Caki2 (cell line): Measurements from ENCODE around the gene TSPOAP1. TPM values are rescaled to one million over a fixed set of nuclear protein-coding genes. Genes with fewer than 3 reads are reported as not detected.

Experiments used
- DNase-seq: peaks from one replicate; pipeline ENCODE4 v3.0.0-alpha.2; 2015; ENCODE audit warnings: low read depth
- in situ Hi-C: cut with HindIII; loops from 2 replicates; pipeline ENCODE4 v1.10.0; 2016; ENCODE audit warnings: low sequenced_read_pairs, low pct_unique_long_range_greater_than_20kb, mixed read lengths
- total RNA-seq: library from RNA; depleted of rRNA; stranded (reverse); fragments of >200 nt; shearing (Covaris generic); gene quantifications from 2 replicates; pipeline ENCODE4 v1.2.3, GENCODE V29; 2014; ENCODE audit warnings: low replicate concordance

TSPOAP1 gene
- total RNA-seq, 1 experiment from 2014 or later = not detected

DNA sequence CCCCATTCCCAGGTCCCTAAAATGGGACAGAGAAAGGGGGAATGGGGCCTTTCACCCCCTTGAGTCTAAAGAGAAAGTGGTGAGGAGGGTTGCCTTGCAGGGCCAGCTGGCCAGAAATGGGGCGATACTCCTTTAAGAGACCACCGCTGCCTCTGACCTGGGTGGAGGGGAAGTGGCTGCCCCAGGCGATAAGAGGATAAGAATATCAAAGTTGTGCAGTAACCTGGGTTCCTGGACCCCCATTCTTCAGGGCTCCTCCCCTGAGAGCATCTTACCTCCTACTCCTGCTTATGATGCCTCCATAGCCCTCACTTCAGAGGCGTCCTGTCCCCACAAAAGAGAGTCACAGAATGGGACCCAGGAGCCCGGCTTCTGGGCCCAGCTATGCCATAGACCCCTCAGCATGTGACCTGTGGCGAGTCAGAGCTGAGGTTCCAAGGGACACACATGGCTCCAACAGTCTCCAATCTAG, 5.2 kb upstream of the TSPOAP1 start:
- in situ Hi-C loops = no loop called here
- no peak for DNase-seq

DNA sequence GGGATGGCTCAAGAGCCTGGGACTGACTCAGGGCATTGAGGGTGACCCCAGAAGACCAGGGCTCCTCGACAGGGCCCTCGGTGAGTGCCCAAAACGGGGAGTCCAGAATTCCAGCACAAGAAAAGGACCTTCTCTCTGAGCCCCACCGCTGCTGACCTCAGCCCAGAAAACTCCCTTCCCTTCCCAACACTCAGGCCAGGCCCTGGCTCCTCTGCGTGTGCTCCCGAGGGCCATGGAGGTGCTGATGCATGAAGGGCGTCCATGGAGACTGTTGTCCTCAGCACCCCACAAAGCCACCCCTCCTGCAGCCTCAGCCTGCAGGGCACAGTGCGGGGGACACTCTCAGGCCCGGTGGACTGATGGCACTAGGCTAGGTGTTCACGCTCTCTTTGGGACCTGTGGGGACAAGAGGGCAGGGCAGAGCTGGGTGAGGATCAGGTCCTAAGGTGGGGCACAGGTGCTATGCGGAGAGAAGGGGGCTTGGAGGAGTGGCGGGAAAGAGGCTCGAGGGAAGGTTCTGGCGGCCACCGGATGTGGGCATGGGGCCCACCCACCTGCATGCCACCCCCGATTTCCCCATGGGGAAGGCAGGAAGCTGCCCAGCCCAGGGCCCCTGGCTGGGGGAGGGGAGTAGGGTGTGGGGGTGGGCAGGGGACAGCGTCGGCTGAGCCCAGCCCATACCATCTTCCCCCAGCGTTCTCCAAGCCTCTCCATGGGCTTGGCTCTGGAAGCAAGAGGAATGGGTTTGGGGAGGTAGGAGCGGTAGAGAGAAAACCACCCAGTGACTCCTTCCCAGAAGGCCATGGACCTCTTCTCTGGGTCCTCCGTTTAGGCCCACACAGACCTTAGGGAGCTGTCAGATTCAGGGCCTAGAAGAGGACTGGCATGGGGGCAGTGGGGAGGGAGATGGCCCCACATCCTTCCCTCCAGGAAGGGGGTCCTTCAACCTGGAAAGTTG, 4.5 kb upstream of the TSPOAP1 start:
- no peak for DNase-seq
- in situ Hi-C loops = no loop called here

DNA sequence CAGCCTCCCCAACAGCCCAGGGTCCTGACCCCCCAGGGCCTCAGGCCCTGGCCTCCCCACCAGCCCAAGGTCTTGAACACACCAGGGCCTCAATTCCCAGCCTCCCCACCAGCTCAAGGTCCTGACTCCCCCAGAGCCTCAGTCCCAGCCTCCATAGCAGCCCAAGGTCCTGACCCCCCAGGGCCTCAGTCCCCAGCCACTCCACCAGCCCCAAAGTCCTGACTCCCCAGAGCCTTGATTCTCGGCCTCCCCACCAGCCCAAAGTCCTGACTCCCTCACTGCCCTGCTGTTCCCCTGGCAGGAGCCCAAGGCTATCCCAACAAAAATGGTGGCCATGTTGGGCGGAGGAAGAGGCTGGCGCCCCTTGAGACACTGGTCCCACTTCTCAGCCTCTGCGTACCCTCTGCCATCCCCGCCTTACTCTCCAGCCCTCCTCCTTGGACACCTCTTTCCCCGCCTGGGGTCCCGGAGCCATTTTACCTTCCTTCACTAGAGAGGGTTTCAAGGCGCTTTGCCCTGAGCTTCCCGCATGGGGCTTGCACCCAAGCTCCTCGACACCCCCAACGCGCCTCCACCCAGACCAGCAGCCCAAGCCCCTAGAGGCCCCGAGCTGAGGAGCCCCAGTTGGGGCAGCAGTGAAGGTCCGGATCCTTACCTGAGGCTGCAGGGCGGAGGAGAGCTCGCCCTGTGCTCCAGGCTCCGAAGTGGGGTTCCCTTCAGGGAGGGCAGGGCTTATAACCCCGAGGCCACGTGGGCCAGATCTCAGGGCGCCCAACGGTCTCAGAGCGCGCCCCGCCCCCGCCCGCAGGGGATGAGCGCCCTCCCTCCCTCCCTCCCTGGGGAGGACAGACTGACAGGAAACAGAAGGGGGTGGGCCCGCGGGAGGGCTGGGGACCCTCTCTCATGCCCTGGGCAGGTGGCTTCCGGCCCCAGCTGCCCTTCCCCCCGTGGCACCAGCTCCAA, 3.5 kb upstream of the TSPOAP1 start:
- in situ Hi-C loops = no loop called here

DNA sequence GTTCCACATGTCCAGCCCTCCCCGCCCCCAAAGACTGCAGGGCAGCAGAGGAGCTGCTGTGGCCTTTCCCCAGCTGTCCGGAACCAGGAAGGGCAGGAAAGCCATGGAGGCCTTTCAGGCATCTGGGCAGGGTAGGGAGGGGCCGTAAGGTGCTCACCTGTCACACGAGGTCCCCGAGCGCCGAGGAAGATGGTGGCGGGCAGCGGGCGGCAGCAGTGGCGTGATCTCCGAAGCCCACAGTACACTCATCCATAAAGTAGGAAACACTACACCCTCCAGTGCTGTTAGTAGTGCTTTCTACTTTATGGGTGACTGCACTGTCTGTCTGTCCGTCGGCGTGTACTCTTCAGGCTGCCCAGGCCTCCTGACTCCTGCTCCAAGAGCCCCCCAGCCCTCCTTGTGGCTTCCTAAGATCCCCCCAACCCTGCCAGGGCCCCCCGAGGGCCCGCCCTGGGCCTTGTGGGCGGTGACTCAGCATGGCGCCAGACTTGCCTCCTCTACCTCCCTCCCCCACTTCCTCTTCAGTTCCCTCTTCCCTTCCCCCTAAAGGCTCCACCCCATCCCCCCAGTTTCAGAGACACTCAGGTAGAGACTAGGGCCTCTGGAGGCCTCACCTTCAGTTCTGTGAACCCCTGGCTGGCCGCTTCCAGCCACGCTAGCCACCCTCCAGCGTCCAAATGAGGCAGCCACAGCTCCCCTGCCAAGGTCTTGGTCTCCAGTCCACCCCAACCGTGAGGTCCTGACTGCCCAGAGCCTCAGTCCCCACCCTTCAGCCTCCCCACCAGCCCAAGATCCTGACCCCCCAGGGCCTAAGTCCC, 2.6 kb upstream of the TSPOAP1 start:
- in situ Hi-C loops = no loop called here
- no peak for DNase-seq

More for the DNA sequence above, 3.5 kb upstream of the TSPOAP1 start:
- no peak for DNase-seq

DNA sequence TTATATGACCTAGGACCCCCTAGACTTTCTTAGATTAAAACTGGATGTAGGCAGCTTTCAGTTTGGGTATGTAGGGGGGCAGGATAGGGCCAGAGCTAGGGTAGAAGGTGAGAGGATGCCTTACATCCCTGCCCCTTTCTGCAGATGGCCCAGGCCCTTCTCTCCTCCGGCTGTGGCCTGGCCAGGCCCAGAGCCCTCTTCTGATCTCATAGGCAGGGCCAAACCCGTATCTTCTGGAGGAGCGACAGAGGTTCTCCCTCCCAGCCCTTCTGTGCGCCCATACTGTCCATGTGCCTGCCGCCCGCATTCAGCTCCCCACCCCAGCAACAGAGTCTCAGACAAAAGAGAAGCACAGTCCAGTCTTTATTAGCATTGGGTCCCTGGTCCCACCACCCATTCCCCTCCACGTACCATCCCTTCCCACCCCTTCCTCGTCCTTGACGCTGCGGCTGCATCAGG, 2.0 kb upstream of the TSPOAP1 start:
- no peak for DNase-seq
- in situ Hi-C loops = no loop called here

DNA sequence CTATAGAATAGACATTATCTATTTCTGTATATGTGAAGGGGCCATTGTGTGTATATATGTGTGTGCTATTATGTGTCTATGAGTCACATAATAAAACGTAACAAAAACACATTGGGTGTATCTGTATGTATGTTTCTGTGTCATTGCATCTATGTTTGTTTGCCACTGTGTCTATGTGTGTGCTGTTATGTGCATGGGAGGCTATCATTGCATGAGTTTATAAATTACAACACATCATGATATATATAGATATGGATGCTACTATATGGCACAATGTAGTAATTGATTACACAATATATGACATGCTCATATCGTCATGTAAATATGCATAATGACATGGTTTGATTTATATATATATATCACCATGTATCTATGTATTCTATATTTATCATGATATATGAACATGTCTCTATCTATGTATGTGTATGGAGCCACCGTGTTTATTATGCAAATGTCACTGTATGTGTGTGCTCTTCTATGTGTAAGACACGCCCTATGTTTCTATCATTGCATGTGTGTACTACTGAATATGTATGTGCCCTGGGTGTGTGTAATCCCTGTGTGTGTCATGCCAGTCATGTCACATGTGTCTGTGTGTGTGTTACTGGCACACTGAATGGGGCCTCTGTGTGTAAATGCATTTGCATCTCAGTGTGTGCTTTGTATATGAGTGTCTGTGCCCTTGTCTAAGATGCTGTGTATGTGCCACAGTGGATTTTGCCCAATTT, 1.4 kb upstream of the TSPOAP1 start:
- in situ Hi-C loops = no loop called here

DNA sequence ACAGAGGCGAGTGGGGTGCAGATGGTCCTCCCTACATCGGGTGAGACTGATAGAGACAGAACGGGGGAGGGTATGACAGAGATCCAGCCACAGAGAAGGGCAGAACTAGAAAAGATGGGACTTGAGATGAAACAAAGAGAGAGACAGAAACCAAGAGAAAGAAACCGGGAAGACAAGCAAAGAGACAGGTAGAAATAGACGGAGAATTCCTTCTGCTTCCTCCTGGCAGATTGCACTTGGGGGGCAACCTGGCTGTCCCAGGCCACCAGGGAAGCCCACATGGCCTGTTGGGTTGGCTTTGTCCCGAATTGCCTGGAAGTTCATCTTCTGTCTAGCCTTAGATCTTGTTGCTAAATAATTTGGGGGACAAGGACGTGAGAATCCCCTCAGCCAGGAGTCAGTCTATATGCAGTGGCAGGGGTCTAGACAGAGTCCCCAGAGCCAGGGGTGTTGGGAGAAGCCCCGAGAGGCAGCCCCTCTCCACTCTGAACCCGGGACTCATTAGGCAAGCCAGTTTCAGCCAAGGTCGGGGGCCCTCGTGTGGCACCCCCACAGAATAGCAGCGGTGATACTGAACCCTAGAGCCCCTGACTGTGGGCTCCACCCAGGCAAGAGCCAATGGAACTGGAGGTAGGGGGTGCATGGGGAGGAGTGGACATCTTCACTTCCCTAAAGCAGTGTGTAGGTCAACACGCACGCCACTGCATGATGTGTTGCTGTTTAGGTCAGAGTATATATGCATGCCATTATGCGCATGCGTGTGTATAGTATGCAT, 627 bp upstream of the TSPOAP1 start:
- no peak for DNase-seq
- in situ Hi-C loops = no loop called here

More for the DNA sequence above, 1.4 kb upstream of the TSPOAP1 start:
- DNase-seq = no peak

DNA sequence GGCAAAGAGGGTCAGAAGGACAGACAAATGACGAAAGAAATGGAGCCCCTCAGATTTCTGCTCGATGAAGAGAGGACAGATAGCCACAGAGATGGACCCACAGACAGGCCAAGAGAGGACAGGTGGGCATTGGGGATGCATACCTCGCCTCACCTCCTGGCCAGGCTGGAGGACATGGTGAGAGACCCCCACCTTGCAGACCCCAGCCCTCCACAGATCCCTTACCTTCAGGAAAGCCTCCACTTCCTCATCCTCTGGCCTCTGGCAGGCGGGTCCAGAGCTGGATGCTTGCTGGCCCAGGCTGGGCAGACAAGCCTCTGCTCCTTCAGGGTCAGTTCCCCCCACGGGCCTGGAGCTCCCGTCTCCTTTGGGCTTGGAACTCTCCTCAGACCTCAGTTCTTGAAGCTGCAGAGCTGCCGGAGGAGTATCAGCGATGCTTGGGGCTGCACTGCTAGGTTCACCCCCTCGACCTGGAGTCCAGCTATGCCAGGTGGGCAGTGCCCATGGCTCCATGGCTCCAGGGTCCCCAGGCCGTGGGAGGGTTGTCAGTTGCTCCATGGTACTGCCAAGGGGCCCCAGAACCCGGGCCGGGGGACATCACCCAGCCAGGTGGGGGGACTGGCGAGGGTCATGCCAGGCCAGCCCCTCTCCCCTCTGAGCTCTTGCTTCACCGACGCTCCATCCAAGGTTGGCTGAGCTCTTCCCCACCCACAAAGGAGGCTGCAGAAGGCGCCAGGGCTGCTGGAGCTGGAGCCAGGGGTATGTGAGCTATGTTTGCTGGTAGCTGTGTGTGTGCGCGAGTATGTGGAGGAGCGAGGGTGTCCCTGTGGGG, 1.0 kb downstream of the TSPOAP1 start:
- DNase-seq = no peak
- in situ Hi-C loops = no loop called here

DNA sequence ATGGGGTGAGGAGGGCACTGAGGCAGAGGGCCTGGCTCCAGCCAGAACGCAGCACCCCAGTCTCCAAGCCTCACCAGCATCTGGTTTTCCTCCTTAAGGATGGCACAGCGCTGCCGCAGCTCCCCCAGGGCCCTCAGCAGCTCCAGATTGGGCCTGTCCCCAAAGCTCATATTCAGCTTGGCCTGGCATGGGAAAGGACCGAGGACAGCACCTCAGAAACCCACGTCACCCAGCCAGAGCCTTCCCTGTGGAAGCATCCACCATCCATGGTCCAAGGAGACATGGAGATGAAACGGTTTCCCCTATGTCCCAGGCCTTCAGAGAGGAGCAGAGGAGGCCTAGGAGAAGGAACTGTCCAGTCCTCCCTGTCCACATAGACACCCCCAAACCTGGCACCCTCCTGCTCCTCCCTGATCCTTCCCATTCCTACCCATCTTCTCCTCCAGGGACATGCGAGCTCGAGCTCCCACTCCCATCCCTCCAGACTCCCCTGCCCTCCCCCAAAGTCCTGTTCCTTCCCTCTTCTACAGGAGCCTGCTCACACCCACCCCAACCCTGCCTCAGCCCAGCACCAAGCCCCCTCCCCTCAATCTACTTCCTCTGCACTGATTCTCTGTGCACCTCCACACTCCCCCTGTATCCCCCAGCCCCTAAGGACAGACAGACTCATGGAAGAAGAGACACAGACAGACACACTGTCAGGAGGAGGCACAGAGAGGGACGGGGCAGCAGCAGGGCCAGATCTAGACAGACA, 1.8 kb downstream of the TSPOAP1 start:
- in situ Hi-C loops = no loop called here
- DNase-seq = no peak

DNA sequence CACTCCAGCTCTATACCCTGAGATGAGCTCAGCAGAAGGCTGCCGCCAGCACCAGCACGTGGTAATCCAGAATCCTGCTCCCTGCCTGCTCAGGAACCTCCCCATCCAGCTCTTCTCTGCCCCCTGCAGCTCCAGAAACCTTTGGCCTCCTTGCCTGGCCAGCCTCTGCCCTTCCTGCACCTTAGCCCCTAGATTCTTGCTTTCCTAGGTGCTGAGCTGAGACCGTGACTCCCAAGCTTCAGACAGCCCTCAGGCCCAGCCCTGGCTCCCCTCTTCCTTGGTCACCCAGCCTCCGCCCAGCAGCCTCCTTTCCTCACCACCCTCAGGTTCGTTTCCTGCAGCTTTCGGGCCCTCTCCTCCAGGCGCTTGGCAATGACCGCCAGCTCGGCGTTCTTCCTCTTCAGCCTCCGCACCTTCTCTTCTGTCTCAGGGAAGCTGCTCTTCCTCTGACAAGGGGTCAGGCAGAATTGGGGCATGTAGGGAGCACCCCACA, 2.6 kb downstream of the TSPOAP1 start:
- DNase-seq = no peak
- in situ Hi-C loops = no loop called here

DNA sequence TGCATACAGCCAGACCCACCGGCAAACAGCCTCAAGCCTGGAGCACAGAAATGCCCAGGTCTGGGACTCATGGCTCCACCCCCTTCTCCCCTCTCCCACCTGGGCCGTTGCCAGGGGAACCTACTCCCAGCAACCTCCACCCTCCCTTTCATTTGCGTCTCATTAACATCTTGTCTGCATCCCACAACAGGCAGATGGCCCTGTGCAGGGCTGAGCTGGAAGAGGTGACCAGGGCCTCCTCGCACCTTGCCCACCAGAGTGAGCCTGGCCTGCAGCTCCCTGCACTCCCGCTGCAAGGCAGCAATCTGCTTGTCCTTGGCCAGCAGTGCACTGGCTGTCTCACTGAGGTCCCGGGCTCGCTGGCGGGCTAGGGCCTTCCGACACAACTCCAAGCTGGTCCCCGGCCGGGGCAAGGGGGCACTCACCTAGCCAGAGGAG, 3.3 kb downstream of the TSPOAP1 start:
- in situ Hi-C loops = no loop called here
- DNase-seq = no peak

DNA sequence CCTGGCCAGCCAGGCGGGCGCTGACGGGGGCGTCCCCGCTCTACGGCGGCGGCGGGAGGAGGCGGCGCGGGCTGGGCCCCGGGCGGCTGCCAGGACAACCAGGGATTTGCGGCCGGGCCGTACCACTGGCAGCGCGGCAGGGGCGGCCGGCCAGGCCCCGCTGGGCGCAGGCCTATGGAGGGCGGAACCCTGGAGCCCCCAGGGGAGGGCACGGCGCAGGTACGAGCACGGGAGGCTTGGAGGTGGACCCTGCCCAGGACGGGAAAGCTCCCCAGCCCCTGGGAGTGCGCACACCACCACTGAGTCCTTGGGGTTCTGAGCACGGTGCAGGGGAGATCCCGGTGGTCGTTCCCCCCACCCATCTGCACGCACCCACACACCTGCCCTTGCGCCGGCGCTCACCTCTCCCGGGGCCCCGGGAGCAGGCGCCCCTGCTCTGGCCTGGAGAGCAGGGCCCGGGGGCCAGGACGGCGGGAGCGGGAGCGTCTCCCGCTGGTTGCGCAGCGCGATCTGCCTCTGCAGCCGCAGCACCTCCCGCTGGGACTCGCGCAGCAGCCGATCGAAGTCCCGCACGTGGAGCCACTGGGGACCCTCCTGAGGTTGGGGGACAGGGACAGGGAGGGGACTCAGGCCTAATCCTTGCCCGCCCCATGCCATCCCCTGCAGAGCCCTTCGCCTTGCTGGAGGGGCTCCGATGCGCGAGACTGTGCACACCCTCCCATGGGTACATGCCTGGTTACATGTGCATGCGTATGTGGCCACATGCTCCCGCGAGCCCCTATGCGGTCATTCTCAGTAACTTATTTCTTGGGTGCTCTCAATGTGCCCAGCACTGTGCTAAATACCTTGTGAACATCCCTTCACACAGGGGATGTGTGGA, 3.9 kb downstream of the TSPOAP1 start:
- in situ Hi-C loops = no loop called here
- DNase-seq = no peak

DNA sequence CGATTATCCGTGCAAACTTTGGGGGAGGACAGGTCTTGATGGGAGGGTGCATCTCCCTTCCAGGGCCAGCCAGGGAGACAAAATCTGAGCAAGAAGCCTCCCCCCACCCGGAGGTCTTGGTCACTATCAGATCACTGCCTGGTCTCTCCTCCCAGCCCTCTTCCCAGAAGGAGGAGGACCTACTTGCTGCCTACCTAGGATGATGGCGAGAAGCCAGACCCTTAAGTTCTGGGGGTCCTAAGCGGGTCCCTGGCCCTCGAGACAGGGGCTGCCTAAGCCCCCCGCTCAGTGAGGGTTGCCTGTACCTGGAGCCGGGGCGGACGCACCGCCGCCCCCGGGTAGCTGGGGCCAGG, 4.6 kb downstream of the TSPOAP1 start:
- no peak for DNase-seq
- in situ Hi-C loops = no loop called here

DNA sequence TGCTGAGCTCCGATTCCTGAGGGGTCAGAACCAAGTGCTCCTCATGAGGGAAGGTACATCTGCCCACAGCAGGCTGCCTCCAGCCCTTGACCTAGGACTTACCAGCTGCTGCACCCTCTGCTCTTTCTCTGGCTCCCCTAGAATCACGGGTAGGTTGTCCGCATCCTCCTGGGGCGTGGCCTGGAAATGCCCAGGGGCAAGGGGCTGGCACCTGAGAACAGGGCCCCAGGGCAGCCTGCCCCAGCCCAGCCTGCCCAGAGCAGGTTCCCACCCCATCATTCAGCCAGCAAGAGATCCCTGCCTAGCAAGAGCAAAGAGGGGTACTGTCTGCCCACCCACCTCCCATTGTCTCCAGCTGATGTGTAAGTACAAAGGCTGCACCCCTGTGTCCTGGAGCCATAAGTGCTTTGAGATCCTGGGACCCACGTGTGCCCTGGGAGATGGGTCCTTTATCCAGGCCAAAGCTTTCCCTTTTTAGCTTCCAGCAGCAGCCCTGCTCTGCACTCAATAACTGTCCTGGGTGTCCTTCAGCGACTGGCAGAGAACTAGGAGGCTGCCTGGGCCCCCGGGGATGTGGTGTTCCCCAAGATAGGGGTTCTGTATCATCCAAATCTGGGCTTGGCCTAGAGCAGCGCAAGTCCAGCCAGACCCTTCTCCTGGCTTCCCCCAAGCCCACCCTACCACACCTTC, 5.1 kb downstream of the TSPOAP1 start:
- in situ Hi-C loops = no loop called here
- no peak for DNase-seq
